Mammary epithelial cell (primary cell): ENCODE measurements around the gene LRMDA.

ENCODE experiments used
- EZH2 ChIP-seq: IDR thresholded peaks from 2 replicates; pipeline ENCODE4 v1.6.1; 2012; ENCODE audit warnings: low read length, inconsistent platforms, borderline replicate concordance
- TF ChIP-seq, protein P1 (sequence below), 2 donors: IDR thresholded peaks in 1 of 2; conservative IDR thresholded peaks in 1 of 2; 2 replicates each; pipeline ENCODE4 v1.5.1; 2011 to 2012; ENCODE audit warnings: inconsistent platforms in 2 of 2, low read length in 2 of 2, mild to moderate bottlenecking in 2 of 2, control low read depth in 1 of 2, low read depth in 1 of 2; ENCODE audit not compliant: insufficient read depth in 1 of 2; ENCODE audit errors: extremely low read depth in 1 of 2

DNA sequence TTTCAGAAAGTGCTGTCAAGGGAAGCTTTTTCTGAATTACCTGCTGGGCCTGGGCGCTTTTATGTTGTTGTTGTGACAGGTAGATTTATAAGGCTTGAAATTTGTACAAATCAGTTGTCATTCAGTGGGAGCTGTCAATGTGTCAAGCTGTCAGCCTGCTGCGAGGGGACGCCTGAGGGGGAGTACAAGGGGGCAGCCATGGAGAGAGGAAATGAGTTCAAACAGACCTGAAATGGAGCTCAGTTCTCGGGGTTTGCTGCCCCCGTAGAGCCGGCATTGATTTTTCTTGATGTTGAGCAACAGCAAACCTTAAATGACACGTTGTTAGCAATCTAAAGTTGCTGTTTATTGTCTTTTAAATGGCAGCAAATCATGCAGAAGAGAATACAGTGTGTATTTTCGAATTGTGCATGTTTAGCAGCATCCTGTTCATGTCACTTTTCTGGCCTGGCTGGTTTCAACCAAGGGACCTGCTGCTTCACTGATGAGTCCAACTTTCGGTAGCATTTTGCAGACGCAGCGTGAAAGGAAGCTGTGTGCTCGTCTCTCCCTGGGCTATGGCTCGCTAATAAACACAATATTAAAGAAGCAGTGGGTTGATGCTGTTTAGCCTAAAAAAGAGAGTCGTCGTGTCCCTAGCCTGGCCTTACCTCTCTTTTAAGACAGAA is 166.5 kb downstream of the LRMDA start:
- TF ChIP-seq, protein P1, sequence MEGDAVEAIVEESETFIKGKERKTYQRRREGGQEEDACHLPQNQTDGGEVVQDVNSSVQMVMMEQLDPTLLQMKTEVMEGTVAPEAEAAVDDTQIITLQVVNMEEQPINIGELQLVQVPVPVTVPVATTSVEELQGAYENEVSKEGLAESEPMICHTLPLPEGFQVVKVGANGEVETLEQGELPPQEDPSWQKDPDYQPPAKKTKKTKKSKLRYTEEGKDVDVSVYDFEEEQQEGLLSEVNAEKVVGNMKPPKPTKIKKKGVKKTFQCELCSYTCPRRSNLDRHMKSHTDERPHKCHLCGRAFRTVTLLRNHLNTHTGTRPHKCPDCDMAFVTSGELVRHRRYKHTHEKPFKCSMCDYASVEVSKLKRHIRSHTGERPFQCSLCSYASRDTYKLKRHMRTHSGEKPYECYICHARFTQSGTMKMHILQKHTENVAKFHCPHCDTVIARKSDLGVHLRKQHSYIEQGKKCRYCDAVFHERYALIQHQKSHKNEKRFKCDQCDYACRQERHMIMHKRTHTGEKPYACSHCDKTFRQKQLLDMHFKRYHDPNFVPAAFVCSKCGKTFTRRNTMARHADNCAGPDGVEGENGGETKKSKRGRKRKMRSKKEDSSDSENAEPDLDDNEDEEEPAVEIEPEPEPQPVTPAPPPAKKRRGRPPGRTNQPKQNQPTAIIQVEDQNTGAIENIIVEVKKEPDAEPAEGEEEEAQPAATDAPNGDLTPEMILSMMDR (conservative IDR thresholded peaks at IDR 0.05 in 1 of 2, IDR thresholded peaks at IDR 0.05 in 1 of 2; ENCODE audit: extremely low read depth in 1 of 2, insufficient read depth in 1 of 2, low read depth in 1 of 2, low read length in 2 of 2): no peak
- no peak for TF ChIP-seq EZH2
